MM.1S (cell line): ENCODE data around the gene CUBN.

Source experiments
- DNase-seq: peaks from one replicate; pipeline ENCODE4 v3.0.0-alpha.2; 2015
- H2AFZ ChIP-seq: fragments of 300-600 bp; sonication (generic); 2 replicates; pipeline ENCODE4 v1.6.0; 2016; ENCODE audit warnings: antibody characterized with exemption, low read length
- H3F3A ChIP-seq: fragments of 300-600 bp; sonication (generic); 2 replicates; pipeline ENCODE4 v1.6.1; 2016; ENCODE audit warnings: mild to moderate bottlenecking, antibody characterized with exemption, low read length, moderate library complexity, mixed read lengths; ENCODE audit not compliant: insufficient read depth
- H3K27ac ChIP-seq: fragments of 300-600 bp; sonication (generic); 2 replicates; pipeline ENCODE4 v1.5.1; 2016; ENCODE audit warnings: mild to moderate bottlenecking, low read length
- H3K27me3 ChIP-seq: fragments of 300-600 bp; sonication (generic); replicated peaks from 2 replicates; pipeline ENCODE4 v1.6.0; 2016; ENCODE audit warnings: low read length; ENCODE audit not compliant: insufficient read depth
- H3K36me3 ChIP-seq: fragments of 300-600 bp; sonication (generic); replicated peaks from 2 replicates; pipeline ENCODE4 v1.6.1; 2016; ENCODE audit warnings: mild to moderate bottlenecking, low read length, mixed read lengths; ENCODE audit not compliant: insufficient read depth
- H3K4me1 ChIP-seq: fragments of 300-600 bp; sonication (generic); 2 replicates; pipeline ENCODE4 v1.6.1; 2016; ENCODE audit warnings: low read length, mixed read lengths
- H3K4me2 ChIP-seq: fragments of 300-600 bp; sonication (generic); 2 replicates; pipeline ENCODE4 v1.6.0; 2016; ENCODE audit warnings: low read depth, low read length
- H3K4me3 ChIP-seq: fragments of 300-600 bp; sonication (generic); 2 replicates; pipeline ENCODE4 v1.5.1; 2016; ENCODE audit warnings: low read length, mixed read lengths
- H3K79me2 ChIP-seq: fragments of 300-600 bp; sonication (generic); 2 replicates; pipeline ENCODE4 v1.6.1; 2016; ENCODE audit warnings: mixed run types, low read length, mixed read lengths
- H3K9ac ChIP-seq: fragments of 300-600 bp; sonication (generic); 2 replicates; pipeline ENCODE4 v1.6.1; 2016; ENCODE audit warnings: low read length, mixed read lengths
- H3K9me2 ChIP-seq: fragments of 300-600 bp; sonication (generic); replicated peaks from 2 replicates; pipeline ENCODE4 v1.6.1; 2016; ENCODE audit warnings: mild to moderate bottlenecking, low read length, mixed read lengths; ENCODE audit not compliant: insufficient read depth
- H3K9me3 ChIP-seq: fragments of 300-600 bp; sonication (generic); replicated peaks from 2 replicates; pipeline ENCODE4 v1.6.1; 2016; ENCODE audit warnings: mild to moderate bottlenecking, low read length, mixed read lengths; ENCODE audit not compliant: insufficient read depth
- H4K20me1 ChIP-seq: fragments of 300-600 bp; sonication (generic); 2 replicates; pipeline ENCODE4 v1.6.1; 2016; ENCODE audit warnings: mild to moderate bottlenecking, low read length, moderate library complexity, mixed read lengths; ENCODE audit not compliant: insufficient read depth
- CTCF ChIP-seq: fragments of 300-600 bp; sonication (generic); IDR thresholded peaks from 2 replicates; pipeline ENCODE4 v1.5.1; 2016; ENCODE audit warnings: antibody characterized with exemption, low read length, mixed read lengths
- EZH2 ChIP-seq: fragments of 300-600 bp; sonication (generic); optimal IDR thresholded peaks from 2 replicates; pipeline ENCODE3; 2017; ENCODE audit warnings: low read depth, mild to moderate bottlenecking, antibody characterized with exemption, low read length, mixed read lengths
- EZH2phosphoT487 ChIP-seq: fragments of 300-600 bp; sonication (generic); IDR thresholded peaks from 2 replicates; pipeline ENCODE4 v1.6.1; 2018; ENCODE audit warnings: antibody characterized with exemption, low read length

The CUBN gene

GRCh38 chr10:16893664-16894063, 235.9 kb downstream of the CUBN start:
- H3K27me3 ChIP-seq, result no peaks in the 10 kb centered on the region
- no peak overlapping the region for H3K4me2 ChIP-seq
- no peak for TF ChIP-seq CTCF
- TF ChIP-seq EZH2, result no peak
- no peak for TF ChIP-seq EZH2phosphoT487
- no peak overlapping the region for H2AFZ ChIP-seq
- no peak overlapping the region for H3K9ac ChIP-seq
- H3K27ac ChIP-seq, result no peak overlapping the region
- no peaks in the 10 kb centered on the region for H3F3A ChIP-seq
- no peaks in the 10 kb centered on the region for H3K4me1 ChIP-seq
- no peak for DNase-seq
- no peaks in the 10 kb centered on the region for H3K9me3 ChIP-seq
- H3K79me2 ChIP-seq, result no peaks in the 10 kb centered on the region
- H3K4me3 ChIP-seq, result no peak overlapping the region
- no peaks in the 10 kb centered on the region for H4K20me1 ChIP-seq
- no peaks in the 10 kb centered on the region for H3K9me2 ChIP-seq
- H3K36me3 ChIP-seq, result no peaks in the 10 kb centered on the region

- DNase-seq, result no peak
- no peaks in the 10 kb centered on the region for H3K9me2 ChIP-seq
- TF ChIP-seq EZH2, result no peak
- TF ChIP-seq CTCF, result no peak
- TF ChIP-seq EZH2phosphoT487, result no peak
- no peak overlapping the region for H3K9ac ChIP-seq
- no peak overlapping the region for H3K4me2 ChIP-seq
- H3K36me3 ChIP-seq, result no peaks in the 10 kb centered on the region
- H4K20me1 ChIP-seq, result no peaks in the 10 kb centered on the region
- H3K9me3 ChIP-seq, result no peaks in the 10 kb centered on the region
- no peak overlapping the region for H3K4me3 ChIP-seq
- no peaks in the 10 kb centered on the region for H3K27me3 ChIP-seq
- no peak overlapping the region for H2AFZ ChIP-seq
- H3K4me1 ChIP-seq, result no peaks in the 10 kb centered on the region
- H3K79me2 ChIP-seq, result no peaks in the 10 kb centered on the region
- H3F3A ChIP-seq, result no peaks in the 10 kb centered on the region
- no peak overlapping the region for H3K27ac ChIP-seq
Observed at GRCh38 chr10:16891375-16892313, 238.0 kb downstream of the CUBN start.

- Histone ChIP-seq H3K27me3 (no peaks in the 10 kb centered on the region), H3K9ac (no peak overlapping the region), H3F3A (no peaks in the 10 kb centered on the region), H3K4me1 (no peaks in the 10 kb centered on the region), H3K9me3 (no peaks in the 10 kb centered on the region), H3K9me2 (no peaks in the 10 kb centered on the region), H2AFZ (no peak overlapping the region), H3K27ac (no peak overlapping the region), H3K4me3 (no peak overlapping the region), H3K36me3 (no peaks in the 10 kb centered on the region), H4K20me1 (no peaks in the 10 kb centered on the region), H3K79me2 (no peaks in the 10 kb centered on the region), H3K4me2 (no peak overlapping the region)
- TF ChIP-seq EZH2, result no peak
- TF ChIP-seq CTCF, result no peak
- no peak for TF ChIP-seq EZH2phosphoT487
- DNase-seq, result no peak
Observed at GRCh38 chr10:16890691-16891090, 238.9 kb downstream of the CUBN start.
